Measurements from ENCODE around the gene PDZK1.
"Not testable (repeated sequence)": the region's sequence is repeated elsewhere in the genome, so short reads cannot be mapped to it uniquely, and the experiment has no call there.

Gene PDZK1

DNA sequence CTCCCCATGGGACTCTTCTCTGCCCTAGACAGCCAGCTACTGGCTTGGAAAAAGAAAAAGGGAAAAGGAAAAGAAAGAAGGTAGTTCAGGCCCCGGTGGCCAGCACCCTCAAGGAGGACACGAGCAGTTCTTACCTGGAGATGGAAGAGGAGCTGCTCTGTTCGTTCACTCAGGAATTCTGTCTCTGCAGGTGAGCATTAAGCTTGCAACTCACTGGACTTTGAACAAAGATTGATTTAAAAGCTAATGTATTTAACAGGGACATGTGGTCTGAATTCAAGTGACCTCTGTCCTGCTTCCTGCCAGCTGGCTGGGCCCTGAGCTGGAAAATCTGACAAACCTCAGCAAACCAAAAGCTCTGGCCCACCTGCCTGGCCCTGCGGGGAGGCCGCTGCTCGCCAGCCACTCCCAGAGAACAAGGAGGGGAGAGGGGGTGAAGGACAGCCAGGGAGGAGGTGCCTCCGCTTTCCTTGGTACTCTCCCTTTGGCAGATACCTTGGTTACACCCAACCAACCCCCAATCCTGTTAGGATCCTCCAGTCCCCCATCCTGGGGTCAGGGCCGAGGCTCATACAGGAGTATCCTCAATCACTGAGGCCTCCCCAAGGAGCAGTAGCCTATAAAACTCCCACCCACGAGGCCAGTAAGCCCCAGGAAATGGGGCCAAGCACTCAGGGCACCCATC, at the start of gene PDZK1:
PDZK1 (minus strand) TSS at position 186 of the 685 bp plus-strand sequence. CDS start 19,347 bp downstream, outside the sequence.
- no peaks in the 10 kb centered on the region for H3K4me1 Mint-ChIP-seq
- no peak for DNase-seq
- no peak within 1 kb of the TSS for H3K27ac Mint-ChIP-seq
- no peaks in the 10 kb centered on the region for H3K9me3 Mint-ChIP-seq
- peaks cover 49% of the 10 kb centered on the region for H3K27me3 Mint-ChIP-seq
- H3K4me3 Mint-ChIP-seq, result no peak within 1 kb of the TSS
- no peaks in the 10 kb centered on the region for H3K36me3 Mint-ChIP-seq
- CTCF ChIA-PET, result no interaction called here

DNA sequence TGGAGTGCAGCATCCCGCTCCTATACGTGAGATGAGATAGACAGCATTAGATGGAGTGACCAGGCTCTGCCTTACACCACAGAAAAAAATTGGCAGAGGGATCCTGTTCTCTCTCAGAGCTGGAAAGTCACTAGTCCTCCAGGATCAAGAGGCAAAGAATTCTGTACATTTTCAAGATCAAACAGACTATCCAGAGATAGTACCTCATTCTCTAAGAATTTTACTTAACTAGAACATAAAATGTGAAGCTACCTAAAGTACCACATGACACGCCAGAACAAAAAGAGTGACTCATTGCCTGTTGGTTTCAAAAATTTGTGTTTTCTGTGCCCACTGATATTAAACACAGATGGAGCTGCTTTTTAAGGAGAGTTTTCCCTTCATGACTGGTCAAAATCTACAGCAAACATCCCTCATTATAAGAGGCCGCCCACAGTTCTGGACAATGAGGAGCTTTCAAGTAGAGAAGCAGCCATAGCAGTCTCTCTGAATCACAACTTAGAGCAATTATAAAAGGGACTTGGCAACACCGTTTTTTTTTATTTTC, 44.4 kb upstream of the PDZK1 start:
- no peak for DNase-seq
- Mint-ChIP-seq H3K4me1 (no peaks in the 10 kb centered on the region), H3K27ac (no peak overlapping the region), H3K36me3 (peaks cover 47% of the 10 kb centered on the region), H3K9me3 (no peaks in the 10 kb centered on the region), H3K4me3 (no peak overlapping the region), H3K27me3 (no peaks in the 10 kb centered on the region)
- CTCF ChIA-PET, result no interaction called here

DNA sequence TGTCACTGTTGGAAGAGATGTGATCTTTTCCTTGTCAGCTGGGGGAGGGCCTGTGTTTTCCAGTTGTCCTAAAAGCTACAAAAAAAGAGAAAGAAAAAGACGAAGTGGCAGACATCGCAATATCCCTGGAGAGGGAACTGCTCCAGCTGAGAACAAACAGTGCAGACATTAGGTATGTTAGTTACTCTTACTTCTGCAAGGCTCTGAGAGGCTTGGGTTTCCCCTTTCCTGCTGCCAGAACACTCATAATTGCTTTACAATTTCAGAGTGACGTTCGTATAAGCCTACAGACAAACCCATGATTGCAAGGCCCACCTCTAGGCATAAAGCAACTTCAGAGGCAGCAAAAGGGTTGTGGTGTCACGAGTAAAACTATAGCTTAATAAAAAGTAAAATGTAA, 43.3 kb upstream of the PDZK1 start:
- Mint-ChIP-seq H3K4me3 (no peak overlapping the region), H3K27me3 (no peaks in the 10 kb centered on the region), H3K4me1 (no peaks in the 10 kb centered on the region), H3K9me3 (no peaks in the 10 kb centered on the region), H3K36me3 (peaks cover 45% of the 10 kb centered on the region), H3K27ac (no peak overlapping the region)
- CTCF ChIA-PET, result no interaction called here
- no peak for DNase-seq

DNA sequence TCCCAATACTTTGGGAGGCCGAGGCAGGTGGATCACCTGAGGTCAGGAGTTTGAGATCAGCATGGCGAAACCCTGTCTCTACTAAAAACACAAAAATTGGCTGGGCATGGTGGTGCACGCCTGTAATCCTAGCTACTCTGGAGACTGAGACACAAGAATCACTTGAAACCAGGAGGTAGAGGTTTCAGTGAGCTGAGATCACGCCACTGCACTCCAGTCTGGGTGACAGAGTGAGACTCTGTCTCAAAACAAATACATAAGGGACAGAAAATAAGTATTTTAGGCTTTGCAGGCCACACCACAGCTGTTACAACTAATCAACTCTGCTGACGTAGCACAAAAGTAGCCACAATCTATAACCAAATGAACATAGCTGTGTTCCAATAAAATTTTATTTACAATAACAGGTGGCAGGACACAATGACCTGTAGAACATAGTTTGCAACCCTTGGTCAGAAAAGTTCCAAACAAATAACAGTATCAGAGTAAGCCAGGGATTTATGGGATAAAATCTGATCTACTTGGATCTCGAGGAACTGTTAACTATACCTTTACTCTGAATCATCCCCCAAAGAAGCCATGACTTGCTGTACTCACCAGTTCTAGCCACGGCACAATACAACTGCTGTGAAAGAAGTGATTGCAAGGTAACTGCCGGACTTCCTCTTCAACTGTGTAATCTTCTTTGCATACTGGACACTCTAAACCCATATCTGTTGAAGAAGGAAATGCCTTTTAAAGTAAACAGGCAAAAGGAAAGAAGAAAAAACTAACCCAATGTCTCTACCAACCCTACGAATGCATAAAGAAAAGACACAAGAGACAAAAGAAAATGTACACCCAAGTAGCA, 40.5 kb upstream of the PDZK1 start:
- Mint-ChIP-seq H3K27me3 (no peaks in the 10 kb centered on the region), H3K4me3 (no peak overlapping the region), H3K4me1 (no peaks in the 10 kb centered on the region), H3K27ac (no peak overlapping the region), H3K36me3 (peaks cover 51% of the 10 kb centered on the region), H3K9me3 (no peaks in the 10 kb centered on the region)
- DNase-seq, result no peak
- CTCF ChIA-PET, result no interaction called here

DNA sequence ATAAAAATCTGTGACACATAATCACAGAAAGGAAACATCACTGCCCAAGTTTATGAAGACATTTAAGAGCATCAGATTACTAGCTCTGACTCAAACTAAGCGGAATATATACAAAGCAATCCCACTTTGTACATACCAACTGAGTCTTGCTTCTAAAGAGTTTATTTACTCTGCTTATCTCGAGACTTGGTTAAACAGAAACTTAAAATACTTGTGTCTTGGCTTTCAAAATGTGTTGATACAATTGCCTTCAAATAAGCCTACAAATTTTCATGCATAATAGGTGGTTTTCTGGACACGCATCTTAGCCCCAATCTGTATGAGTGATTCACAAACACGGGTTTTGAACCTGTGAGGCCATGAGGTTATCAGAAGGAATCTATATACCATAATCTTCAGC, 33.1 kb upstream of the PDZK1 start:
- H3K27ac Mint-ChIP-seq, result no peak overlapping the region
- H3K9me3 Mint-ChIP-seq, result no peaks in the 10 kb centered on the region
- H3K4me3 Mint-ChIP-seq, result no peak overlapping the region
- DNase-seq, result no peak
- H3K36me3 Mint-ChIP-seq, result peaks cover 25% of the 10 kb centered on the region
- no peaks in the 10 kb centered on the region for H3K4me1 Mint-ChIP-seq
- H3K27me3 Mint-ChIP-seq, result no peaks in the 10 kb centered on the region
- CTCF ChIA-PET, result no interaction called here

DNA sequence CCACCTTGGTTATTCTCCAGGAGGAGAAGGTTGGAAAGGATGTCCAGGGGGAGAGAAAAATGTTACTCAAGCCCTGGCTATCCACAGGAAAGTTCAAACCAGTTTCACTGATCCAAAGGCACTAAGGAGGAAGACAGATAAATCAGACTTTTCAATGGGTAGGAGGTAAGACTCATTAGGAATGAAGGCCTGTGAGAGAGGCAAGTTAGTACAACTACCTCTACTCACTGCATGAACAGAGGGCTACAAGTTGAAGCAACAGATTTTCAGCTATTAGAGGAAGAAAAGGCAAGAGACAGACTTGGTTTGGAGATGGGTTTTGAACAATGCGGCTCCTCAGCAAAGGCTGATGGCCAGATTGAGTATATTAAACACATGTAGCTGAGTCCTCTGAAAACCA, 29.0 kb upstream of the PDZK1 start:
- H3K9me3 Mint-ChIP-seq, result no peaks in the 10 kb centered on the region
- H3K27me3 Mint-ChIP-seq, result no peaks in the 10 kb centered on the region
- H3K27ac Mint-ChIP-seq, result no peak overlapping the region
- CTCF ChIA-PET, result no interaction called here
- H3K4me3 Mint-ChIP-seq, result no peak overlapping the region
- DNase-seq, result no peak
- H3K4me1 Mint-ChIP-seq, result no peaks in the 10 kb centered on the region
- H3K36me3 Mint-ChIP-seq, result peaks cover 2% of the 10 kb centered on the region

DNA sequence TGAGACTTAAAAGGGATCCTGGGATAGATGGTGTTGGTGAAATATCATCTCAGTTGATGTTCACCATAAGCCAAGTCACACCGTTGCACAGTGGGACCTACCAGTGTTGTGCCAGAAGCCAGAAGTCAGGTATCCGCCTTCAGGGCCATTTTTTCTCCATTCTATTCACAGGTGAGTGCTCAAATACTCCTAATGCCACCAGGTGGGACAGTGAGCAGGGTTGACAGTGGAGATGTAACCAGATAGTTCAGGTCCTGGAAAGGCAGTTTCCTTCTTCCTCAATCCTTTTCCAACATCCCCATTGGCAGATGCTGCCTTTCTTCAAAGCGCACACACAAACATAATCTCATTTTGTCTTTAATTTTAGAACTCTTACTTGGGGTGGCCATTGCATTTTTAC, 23.7 kb upstream of the PDZK1 start:
- Mint-ChIP-seq H3K27ac (no peak overlapping the region), H3K27me3 (no peaks in the 10 kb centered on the region), H3K9me3 (no peaks in the 10 kb centered on the region), H3K4me3 (no peak overlapping the region), H3K36me3 (no peaks in the 10 kb centered on the region), H3K4me1 (no peaks in the 10 kb centered on the region)
- CTCF ChIA-PET, result interaction anchor here (1.6 kb wide), 1 partner anchor 10 kb away, joined by 5 read pairs; no protein-coding TSS in a partner anchor
- DNase-seq, result no peak

DNA sequence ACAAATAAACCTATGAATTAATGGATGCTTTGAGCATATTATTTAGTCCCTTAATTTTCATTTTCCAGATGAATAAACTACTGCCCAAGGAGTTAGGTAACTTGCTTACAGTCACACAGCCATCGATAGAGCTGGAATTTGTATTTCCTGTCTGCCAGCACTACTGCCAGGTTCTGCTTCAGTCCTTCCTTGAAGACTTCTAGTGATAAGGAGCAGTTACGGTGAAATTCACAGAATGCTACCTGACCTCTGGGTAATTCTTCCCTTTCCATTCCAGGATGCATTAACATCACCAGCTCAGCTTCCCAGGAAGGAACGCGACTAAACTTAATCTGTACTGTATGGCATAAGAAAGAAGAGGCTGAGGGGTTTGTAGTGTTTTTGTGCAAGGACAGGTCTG, 23.3 kb upstream of the PDZK1 start:
- H3K4me3 Mint-ChIP-seq, result no peak overlapping the region
- H3K4me1 Mint-ChIP-seq, result no peaks in the 10 kb centered on the region
- H3K9me3 Mint-ChIP-seq, result no peaks in the 10 kb centered on the region
- no peaks in the 10 kb centered on the region for H3K27me3 Mint-ChIP-seq
- DNase-seq, result no peak
- CTCF ChIA-PET, result interaction anchor here (1.6 kb wide), 1 partner anchor 9 kb away, joined by 5 read pairs; no protein-coding TSS in a partner anchor
- no peaks in the 10 kb centered on the region for H3K36me3 Mint-ChIP-seq
- H3K27ac Mint-ChIP-seq, result no peak overlapping the region

DNA sequence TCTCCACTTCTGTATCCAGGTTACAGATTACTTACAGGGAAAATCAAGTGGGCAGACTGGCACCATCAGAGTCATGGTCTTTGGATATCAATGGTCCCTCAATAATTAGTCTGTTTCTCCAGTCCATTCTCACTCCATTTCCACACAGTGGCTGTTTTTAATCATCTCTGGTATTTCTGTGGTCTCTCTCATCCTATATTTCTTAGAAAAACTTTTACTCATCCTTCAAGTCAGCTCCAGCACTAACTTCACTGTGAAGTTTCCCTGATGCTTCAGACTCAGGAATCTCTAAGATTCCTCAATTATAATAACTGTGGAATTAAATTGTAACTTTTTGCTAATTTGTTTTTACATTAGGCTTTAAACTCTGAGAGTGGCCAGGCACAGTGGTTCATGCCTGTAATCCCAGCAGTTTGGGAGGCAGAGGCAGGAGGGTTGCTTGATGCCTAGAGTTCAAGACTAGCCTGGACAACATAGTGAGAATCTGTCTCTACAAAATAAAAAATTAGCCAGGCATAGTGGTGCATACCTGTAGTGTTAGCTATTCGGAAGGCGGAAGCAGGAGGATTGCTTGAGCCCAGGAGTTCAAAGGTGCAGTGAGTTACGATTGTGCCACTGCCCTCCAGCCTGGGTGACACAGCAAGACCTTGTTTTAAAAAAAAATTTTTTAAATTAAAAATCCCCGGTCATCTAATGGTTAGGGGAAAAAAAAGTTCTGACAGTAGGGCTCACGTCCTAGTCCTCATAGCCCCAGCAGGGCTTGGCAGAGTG, 22.7 kb upstream of the PDZK1 start:
- no peak overlapping the region for H3K27ac Mint-ChIP-seq
- H3K9me3 Mint-ChIP-seq, result no peaks in the 10 kb centered on the region
- no peaks in the 10 kb centered on the region for H3K36me3 Mint-ChIP-seq
- CTCF ChIA-PET, result no interaction called here
- no peaks in the 10 kb centered on the region for H3K4me1 Mint-ChIP-seq
- no peaks in the 10 kb centered on the region for H3K27me3 Mint-ChIP-seq
- no peak for DNase-seq
- no peak overlapping the region for H3K4me3 Mint-ChIP-seq

DNA sequence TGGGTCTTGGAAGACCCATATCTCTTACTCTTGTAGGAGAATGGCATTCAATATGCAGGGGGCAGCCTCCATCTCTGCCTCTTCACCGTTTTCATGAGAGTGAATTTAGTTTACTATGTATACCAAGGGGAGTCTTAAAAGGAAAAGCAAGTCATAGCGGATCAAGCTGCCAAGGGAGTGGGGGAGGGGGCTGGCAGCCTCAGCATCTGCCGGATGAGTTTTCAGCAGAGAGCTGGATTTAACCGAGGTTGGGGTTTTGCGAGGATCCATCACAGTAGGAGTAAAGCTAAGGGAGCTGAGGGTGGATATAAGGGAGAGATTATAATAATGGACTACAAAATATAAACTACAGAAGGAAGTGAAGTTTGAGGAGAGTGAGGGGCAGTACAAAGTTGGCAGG, 22.0 kb upstream of the PDZK1 start:
- Mint-ChIP-seq H3K9me3 (no peaks in the 10 kb centered on the region), H3K4me3 (no peak overlapping the region), H3K27me3 (no peaks in the 10 kb centered on the region), H3K4me1 (no peaks in the 10 kb centered on the region), H3K27ac (no peak overlapping the region), H3K36me3 (no peaks in the 10 kb centered on the region)
- DNase-seq, result no peak
- CTCF ChIA-PET, result no interaction called here

DNA sequence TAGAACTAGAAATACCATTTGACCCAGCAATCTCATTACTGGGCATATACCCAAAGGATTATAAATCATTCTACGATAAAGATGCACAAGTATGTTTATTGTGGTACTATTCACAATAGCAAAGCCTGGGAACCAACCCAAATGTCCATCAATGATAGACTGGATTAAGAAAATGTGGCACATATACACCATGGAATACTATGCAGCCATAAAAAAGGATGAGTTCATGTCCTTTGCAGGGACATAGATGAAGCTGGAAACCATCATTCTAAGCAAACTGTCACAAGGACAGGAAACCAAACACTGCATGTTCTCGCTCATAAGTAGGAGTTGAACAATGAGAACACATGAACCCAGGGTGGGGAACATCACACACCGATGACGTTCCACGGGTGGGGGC, 19.0 kb upstream of the PDZK1 start:
- H3K9me3 Mint-ChIP-seq, H3K36me3 Mint-ChIP-seq, H3K4me1 Mint-ChIP-seq, H3K27ac Mint-ChIP-seq, H3K4me3 Mint-ChIP-seq, CTCF ChIA-PET, DNase-seq, H3K27me3 Mint-ChIP-seq: not testable (repeated sequence)

DNA sequence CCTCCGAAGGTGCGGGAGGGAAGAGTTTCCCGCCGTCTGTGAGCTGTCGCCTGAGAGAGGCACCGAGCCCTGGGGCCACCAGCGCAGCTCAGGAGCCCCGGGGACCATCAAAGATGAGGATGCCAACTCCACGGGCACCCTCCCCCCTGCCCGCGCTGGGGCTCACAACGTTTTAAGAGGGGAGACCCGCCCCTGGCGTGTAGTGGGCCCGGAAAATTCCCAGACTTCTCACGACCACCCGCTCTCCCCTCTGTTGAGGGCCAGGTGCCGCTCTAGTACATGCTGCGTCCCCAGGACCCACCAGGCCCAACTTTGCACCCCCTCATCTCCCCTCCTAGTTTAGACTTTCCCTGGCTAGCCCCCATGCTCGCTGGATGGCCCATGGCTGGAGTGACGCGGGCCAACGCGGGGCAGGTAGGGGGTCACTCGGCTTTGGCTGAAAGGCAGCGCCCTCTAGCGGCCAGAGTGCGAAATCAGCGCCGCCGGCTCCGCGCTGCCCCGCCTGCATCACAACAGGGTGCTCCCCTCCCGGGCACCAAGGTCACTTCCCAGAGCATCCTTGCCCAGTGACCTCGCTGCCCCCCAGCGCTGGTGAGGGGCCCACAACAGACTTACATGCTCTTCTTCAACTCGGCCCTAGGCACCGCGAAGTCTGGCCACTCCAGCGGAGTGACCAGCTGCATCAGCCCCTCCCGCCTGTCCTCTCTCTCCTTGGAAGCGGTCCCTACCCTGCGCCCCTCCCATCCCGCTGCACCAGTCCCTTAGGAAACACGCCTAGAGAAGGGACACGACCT, 13.9 kb upstream of the PDZK1 start:
- CTCF ChIA-PET, result interaction anchor here (0.7 to 2.4 kb wide), 14 partner anchors 10 to 124 kb away, joined by 3 to 8 read pairs (median 4); partner anchors contain the start of gene NUDT17
- H3K4me3 Mint-ChIP-seq, result peak overlapping the region; percentile 58
- H3K27me3 Mint-ChIP-seq, result peaks cover 30% of the 10 kb centered on the region
- peaks cover 17% of the 10 kb centered on the region for H3K4me1 Mint-ChIP-seq
- H3K27ac Mint-ChIP-seq, result no peak overlapping the region
- H3K9me3 Mint-ChIP-seq, result no peaks in the 10 kb centered on the region
- no peaks in the 10 kb centered on the region for H3K36me3 Mint-ChIP-seq
- DNase-seq, result peak; percentile 80

DNA sequence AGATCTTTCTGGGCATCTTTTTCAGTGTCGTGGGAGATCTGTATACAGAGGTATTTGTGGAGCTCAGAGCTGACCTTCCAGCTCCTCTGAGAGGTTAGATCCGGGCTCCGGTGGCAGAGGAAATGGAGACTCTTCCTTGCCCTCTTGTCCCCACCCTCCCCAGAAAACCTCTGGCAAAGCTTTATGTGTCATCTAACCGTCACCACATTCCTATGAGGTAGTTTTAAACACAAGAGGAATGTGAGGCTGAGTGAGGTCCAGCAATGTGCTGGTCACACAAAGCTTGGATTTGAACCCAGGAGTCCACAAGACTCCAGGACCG, 13.3 kb upstream of the PDZK1 start:
- no peaks in the 10 kb centered on the region for H3K9me3 Mint-ChIP-seq
- DNase-seq, result no peak
- H3K36me3 Mint-ChIP-seq, result no peaks in the 10 kb centered on the region
- H3K27me3 Mint-ChIP-seq, result peaks cover 30% of the 10 kb centered on the region
- H3K4me1 Mint-ChIP-seq, result peaks cover 17% of the 10 kb centered on the region
- no peak overlapping the region for H3K27ac Mint-ChIP-seq
- CTCF ChIA-PET, result interaction anchor here (0.7 to 2.4 kb wide), 9 partner anchors 9 to 125 kb away, joined by 3 to 8 read pairs (median 4); partner anchors contain the start of gene NUDT17
- no peak overlapping the region for H3K4me3 Mint-ChIP-seq

All from activated naive CD4-positive, alpha-beta T cell treated with anti-CD3 and anti-CD28 coated beads, Interleukin-2, amount 10 ng/mL, durations not matched to agents 7 days and 5 days (primary cell).